WERI-Rb-1 (cell line): Measurements from ENCODE around the gene FBRSL1.

Experiments
- DNase-seq: peaks from one replicate; pipeline ENCODE4 v3.0.0-alpha.2; 2020
- H3K27ac ChIP-seq: fragments of 250-450 bp; sonication (Bioruptor Pico); 2 replicates; pipeline ENCODE4 v1.5.1; 2020; ENCODE audit warnings: mild to moderate bottlenecking, moderate library complexity
- H3K27me3 ChIP-seq: fragments of 250-450 bp; sonication (Bioruptor Pico); 2 replicates; pipeline ENCODE4 v1.5.1; 2021; ENCODE audit warnings: mild to moderate bottlenecking, low read depth, moderate library complexity; ENCODE audit not compliant: insufficient read depth, severe bottlenecking
- H3K36me3 ChIP-seq: fragments of 250-450 bp; sonication (Bioruptor Pico); 2 replicates; pipeline ENCODE4 v1.5.1; 2020; ENCODE audit warnings: mild to moderate bottlenecking, moderate library complexity
- H3K4me3 ChIP-seq: 2 replicates; pipeline ENCODE4 v1.5.1; 2011; ENCODE audit warnings: low read depth, mild to moderate bottlenecking, control low read depth, low read length
- H3K9me3 ChIP-seq: fragments of 250-450 bp; sonication (Bioruptor Pico); 2 replicates; pipeline ENCODE4 v1.5.1; 2021; ENCODE audit warnings: mild to moderate bottlenecking, moderate library complexity; ENCODE audit not compliant: severe bottlenecking
- TF ChIP-seq, protein P1 (sequence below): IDR thresholded peaks from 2 replicates; pipeline ENCODE4 v1.5.1; 2011; ENCODE audit warnings: low read depth, mild to moderate bottlenecking, control low read depth, inconsistent platforms, low read length

Gene FBRSL1

DNA sequence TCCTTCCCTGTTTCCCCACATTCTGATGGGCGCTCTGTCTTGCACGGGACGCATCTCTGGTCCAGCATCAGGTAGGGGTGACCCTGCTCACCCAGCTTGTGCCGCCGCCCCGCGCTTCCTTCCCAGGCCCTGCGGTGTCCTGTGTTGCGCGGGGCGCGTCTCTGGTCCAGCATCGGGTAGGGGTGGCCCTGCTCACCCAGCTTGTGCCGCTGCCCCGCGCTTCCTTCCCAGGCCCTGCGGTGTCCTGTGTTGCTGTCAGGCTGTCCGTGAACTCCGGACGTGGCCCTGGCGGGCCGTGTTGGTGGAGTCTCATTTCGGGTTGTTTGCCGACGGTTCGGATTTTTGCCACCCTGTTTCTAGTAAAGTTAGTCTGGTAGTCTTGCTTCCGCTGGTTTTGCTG is 6.8 kb downstream of the FBRSL1 start:
- H3K9me3 ChIP-seq, result no peaks in the 10 kb centered on the region
- TF ChIP-seq, protein P1, sequence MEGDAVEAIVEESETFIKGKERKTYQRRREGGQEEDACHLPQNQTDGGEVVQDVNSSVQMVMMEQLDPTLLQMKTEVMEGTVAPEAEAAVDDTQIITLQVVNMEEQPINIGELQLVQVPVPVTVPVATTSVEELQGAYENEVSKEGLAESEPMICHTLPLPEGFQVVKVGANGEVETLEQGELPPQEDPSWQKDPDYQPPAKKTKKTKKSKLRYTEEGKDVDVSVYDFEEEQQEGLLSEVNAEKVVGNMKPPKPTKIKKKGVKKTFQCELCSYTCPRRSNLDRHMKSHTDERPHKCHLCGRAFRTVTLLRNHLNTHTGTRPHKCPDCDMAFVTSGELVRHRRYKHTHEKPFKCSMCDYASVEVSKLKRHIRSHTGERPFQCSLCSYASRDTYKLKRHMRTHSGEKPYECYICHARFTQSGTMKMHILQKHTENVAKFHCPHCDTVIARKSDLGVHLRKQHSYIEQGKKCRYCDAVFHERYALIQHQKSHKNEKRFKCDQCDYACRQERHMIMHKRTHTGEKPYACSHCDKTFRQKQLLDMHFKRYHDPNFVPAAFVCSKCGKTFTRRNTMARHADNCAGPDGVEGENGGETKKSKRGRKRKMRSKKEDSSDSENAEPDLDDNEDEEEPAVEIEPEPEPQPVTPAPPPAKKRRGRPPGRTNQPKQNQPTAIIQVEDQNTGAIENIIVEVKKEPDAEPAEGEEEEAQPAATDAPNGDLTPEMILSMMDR, result no peak
- no peak for DNase-seq
- H3K27me3 ChIP-seq, result no peaks in the 10 kb centered on the region
- H3K36me3 ChIP-seq, result peaks cover 22% of the 10 kb centered on the region
- no peak overlapping the region for H3K27ac ChIP-seq
- H3K4me3 ChIP-seq, result no peak overlapping the region

GRCh38 chr12:132497514-132498405 is 7.8 kb downstream of the FBRSL1 start:
- no peak overlapping the region for H3K4me3 ChIP-seq
- H3K36me3 ChIP-seq, result peaks cover 12% of the 10 kb centered on the region
- no peak for DNase-seq
- peak overlapping the region; percentile 33 for H3K27ac ChIP-seq
- H3K27me3 ChIP-seq, result no peaks in the 10 kb centered on the region
- H3K9me3 ChIP-seq, result no peaks in the 10 kb centered on the region
- TF ChIP-seq, protein P1, result no peak

DNA sequence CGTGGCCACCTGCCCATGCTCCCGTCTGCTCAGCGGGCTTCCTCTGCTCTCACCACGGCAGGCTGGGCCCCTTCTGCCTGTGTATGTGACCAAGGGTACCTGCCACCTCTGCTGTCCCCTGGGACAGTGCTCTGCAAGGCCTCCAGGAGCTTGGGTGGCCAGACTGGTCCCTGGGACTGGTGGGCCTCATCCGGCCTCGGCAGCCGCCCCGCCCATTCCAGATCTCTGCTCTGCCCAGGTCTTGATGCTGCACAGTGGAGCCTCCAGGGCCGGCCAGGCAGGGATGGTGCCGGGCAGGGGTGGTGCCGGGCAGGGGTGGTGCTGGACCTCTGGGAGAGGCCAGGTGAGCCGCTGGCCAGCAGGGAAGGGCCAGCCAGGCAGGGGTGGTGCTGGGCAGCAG is 9.0 kb downstream of the FBRSL1 start:
- Histone ChIP-seq H3K4me3 (no peak overlapping the region), H3K9me3 (no peaks in the 10 kb centered on the region), H3K27me3 (no peaks in the 10 kb centered on the region), H3K36me3 (peaks cover 6% of the 10 kb centered on the region), H3K27ac (no peak overlapping the region)
- DNase-seq, result no peak
- TF ChIP-seq, protein P1, result no peak

DNA sequence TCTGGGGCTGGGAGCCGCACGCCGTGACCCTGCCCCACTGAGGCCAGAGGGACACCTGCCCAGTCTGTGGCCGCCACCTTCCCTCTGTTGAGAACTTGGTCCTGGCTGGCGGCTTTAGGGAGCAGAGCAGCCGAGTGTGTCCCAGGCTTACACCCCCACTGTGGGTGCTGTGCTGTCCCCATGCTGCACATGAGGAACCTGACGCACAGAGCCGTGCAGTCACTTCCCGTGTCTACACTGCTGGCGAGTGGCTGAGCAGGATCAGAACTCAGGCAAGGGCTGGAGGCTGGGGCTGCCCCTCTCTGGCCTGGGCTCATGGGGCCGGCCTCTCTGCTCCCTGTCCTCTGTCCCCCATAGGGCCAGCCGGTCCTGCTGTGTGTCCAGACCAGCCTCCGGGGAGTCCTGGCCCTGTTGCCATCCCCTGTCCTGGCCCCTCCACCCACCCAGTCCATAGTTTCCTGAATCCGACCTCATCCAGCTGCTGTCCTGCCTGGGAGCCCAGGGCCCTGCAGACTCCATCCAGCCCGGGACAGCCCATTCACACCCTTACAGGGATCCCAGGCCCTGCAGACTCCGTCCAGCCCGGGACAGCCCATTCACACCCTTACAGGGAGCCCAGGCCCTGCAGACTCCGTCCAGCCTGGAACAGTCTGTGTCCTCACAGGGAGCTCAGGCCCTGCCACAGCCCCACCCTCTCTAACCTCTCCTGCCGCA is 10.3 kb downstream of the FBRSL1 start:
- Histone ChIP-seq H3K27ac (peak overlapping the region; percentile 66; the same call in 1 of the 2 replicates), H3K27me3 (no peaks in the 10 kb centered on the region), H3K36me3 (no peaks in the 10 kb centered on the region; the same call in 1 of the 2 replicates), H3K4me3 (no peak overlapping the region), H3K9me3 (no peaks in the 10 kb centered on the region)
- TF ChIP-seq, protein P1, result no peak
- DNase-seq, result no peak

GRCh38 chr12:132500856-132501180 is 10.9 kb downstream of the FBRSL1 start:
- Histone ChIP-seq H3K27me3 (no peaks in the 10 kb centered on the region), H3K9me3 (no peaks in the 10 kb centered on the region), H3K27ac (peak overlapping the region; percentile 66; the same call in 1 of the 2 replicates), H3K36me3 (no peaks in the 10 kb centered on the region), H3K4me3 (no peak overlapping the region)
- TF ChIP-seq, protein P1, result no peak
- DNase-seq, result no peak
